ENCODE data around the gene PDE1A. TPM values are rescaled to one million over a fixed set of nuclear protein-coding genes. Genes with fewer than 3 reads are reported as not detected.

Gene PDE1A
- polyA plus RNA-seq, 1 of the 3 experiments (the other 2 are of a cell fraction): 0.08 TPM

- no peaks in the 10 kb centered on the region for H3K9me3 ChIP-seq
- TF ChIP-seq SIN3A (IDR thresholded peaks at IDR 0.05; ENCODE audit: borderline replicate concordance, low read depth, low read length): no peak
- TF ChIP-seq RFX5 (IDR thresholded peaks at IDR 0.05; ENCODE audit: low read length): no peak
- no peak for TF ChIP-seq GABPA (IDR thresholded peaks at IDR 0.05; ENCODE audit: low read depth)
- TF ChIP-seq PBX3 (IDR thresholded peaks at IDR 0.05): no peak
- TF ChIP-seq TEAD4 (IDR thresholded peaks at IDR 0.05; ENCODE audit: borderline replicate concordance, insufficient read depth): no peak
- TF ChIP-seq MAX (IDR thresholded peaks at IDR 0.05; ENCODE audit: low read depth): no peak
- TF ChIP-seq FOXJ3 (CRISPR knock-in tag; IDR thresholded peaks at IDR 0.05): no peak
- TF ChIP-seq JUND (IDR thresholded peaks at IDR 0.05): no peak
- no peaks in the 10 kb centered on the region for H3K4me1 ChIP-seq (ENCODE audit: control insufficient read depth in 1 of 2, insufficient read depth in 2 of 2, low read depth in 1 of 2, low read length in 1 of 2)
- POLR2A ChIA-PET: no interaction called here
- no peak overlapping the region for H2AFZ ChIP-seq (ENCODE audit: low read depth)
- no peaks in the 10 kb centered on the region for H3K27me3 ChIP-seq (ENCODE audit: insufficient read depth)
- WGBS (ENCODE audit: low lambda C conversion rate): 73% methylated on average over 1 of the region's 1 CpG
- H3K36me3 ChIP-seq (replicated peaks in 1 of 2; ENCODE audit: control insufficient read depth in 1 of 2, insufficient read depth in 2 of 2, low read length in 1 of 2): no peaks in the 10 kb centered on the region
- CTCF ChIA-PET: interaction anchor here (1.4 kb wide), 1 partner anchor 34 kb away, joined by 5 read pairs; no protein-coding TSS in a partner anchor
- H4K20me1 ChIP-seq (ENCODE audit: insufficient read depth): no peaks in the 10 kb centered on the region
- H3K9me2 ChIP-seq: no peaks in the 10 kb centered on the region
- no peak for DNase-seq
- no peak overlapping the region for H3K9ac ChIP-seq
- no peak overlapping the region for H3K27ac ChIP-seq (ENCODE audit: low read depth in 2 of 2, low read length in 1 of 2)
- H3K79me2 ChIP-seq (ENCODE audit: insufficient read depth): no peaks in the 10 kb centered on the region
- no peaks in the 10 kb centered on the region for H3F3A ChIP-seq (replicated peaks; ENCODE audit: insufficient read depth)
- no peak overlapping the region for H3K4me3 ChIP-seq (ENCODE audit: low read depth in 2 of 2, low read length in 1 of 2)
- H3K4me2 ChIP-seq: no peak overlapping the region
These were observed 206.5 kb downstream of the PDE1A start for GRCh38 chr2:182220335-182220734.

- Histone ChIP-seq H3F3A (replicated peaks; ENCODE audit: insufficient read depth) (no peaks in the 10 kb centered on the region), H3K4me1 (ENCODE audit: control insufficient read depth in 1 of 2, insufficient read depth in 2 of 2, low read depth in 1 of 2, low read length in 1 of 2) (no peaks in the 10 kb centered on the region), H3K9ac (no peak overlapping the region), H3K79me2 (ENCODE audit: insufficient read depth) (no peaks in the 10 kb centered on the region), H3K27ac (ENCODE audit: low read depth in 2 of 2, low read length in 1 of 2) (no peak overlapping the region), H3K36me3 (replicated peaks in 1 of 2; ENCODE audit: control insufficient read depth in 1 of 2, insufficient read depth in 2 of 2, low read length in 1 of 2) (no peaks in the 10 kb centered on the region), H3K4me2 (no peak overlapping the region), H2AFZ (ENCODE audit: low read depth) (no peak overlapping the region), H4K20me1 (ENCODE audit: insufficient read depth) (no peaks in the 10 kb centered on the region), H3K4me3 (ENCODE audit: low read depth in 2 of 2, low read length in 1 of 2) (no peak overlapping the region), H3K9me2 (no peaks in the 10 kb centered on the region), H3K9me3 (no peaks in the 10 kb centered on the region), H3K27me3 (ENCODE audit: insufficient read depth) (no peaks in the 10 kb centered on the region)
- DNase-seq: no peak
- ChIA-PET CTCF (interaction anchor here (1.2 kb wide), 1 partner anchor 16 kb away, joined by 4 read pairs; no protein-coding TSS in a partner anchor), POLR2A (no interaction called here)
- TF ChIP-seq JUND (IDR thresholded peaks at IDR 0.05) (no peak), ELF1 (IDR thresholded peaks at IDR 0.05) (no peak), RAD21 (IDR thresholded peaks at IDR 0.05; ENCODE audit: low read length) (no peak), EP300 (IDR thresholded peaks at IDR 0.05; ENCODE audit: borderline replicate concordance in 1 of 2, low read depth in 1 of 2, low read length in 1 of 2) (no peak), ZBTB33 (IDR thresholded peaks at IDR 0.05; ENCODE audit: borderline replicate concordance, low read depth) (no peak), RCOR1 (IDR thresholded peaks at IDR 0.05; ENCODE audit: low read length) (no peak), NFIC (IDR thresholded peaks at IDR 0.05; ENCODE audit: borderline replicate concordance) (no peak), CTCF (IDR thresholded peaks at IDR 0.05) (no peak), GATA2 (CRISPR knock-in tag; IDR thresholded peaks at IDR 0.05) (no peak), SIN3A (IDR thresholded peaks at IDR 0.05; ENCODE audit: borderline replicate concordance, low read depth, low read length) (no peak), NRF1 (IDR thresholded peaks at IDR 0.05; ENCODE audit: low read depth, low read length) (no peak), USF2 (IDR thresholded peaks at IDR 0.05; ENCODE audit: borderline replicate concordance, low read depth, low read length) (no peak), TAF1 (IDR thresholded peaks at IDR 0.05; ENCODE audit: borderline replicate concordance, low read depth, low read length) (no peak), USF1 (IDR thresholded peaks at IDR 0.05; ENCODE audit: borderline replicate concordance, low read depth) (no peak), GABPA (IDR thresholded peaks at IDR 0.05; ENCODE audit: low read depth) (no peak), MAX (IDR thresholded peaks at IDR 0.05; ENCODE audit: low read depth) (no peak), MXI1 (IDR thresholded peaks at IDR 0.05; ENCODE audit: low read depth, low read length) (no peak)
These were observed 216.2 kb downstream of the PDE1A start for GRCh38 chr2:182210669-182211068.

All from SK-N-SH (cell line).